ELR (cell line): ENCODE results near the gene CYGB.
A peak's percentile ranks its signal among the peaks of the same experiment; 100 is the strongest.
"Not testable (repeated sequence)": the region's sequence is repeated elsewhere in the genome, so short reads cannot be mapped to it uniquely, and the experiment has no call there.

Source experiments
- DNase-seq: peaks from one replicate; pipeline ENCODE4 v3.0.0-alpha.2; 2015; ENCODE audit warnings: low read depth

CYGB gene

GRCh38 chr17:76523084-76524037 is 14.1 kb downstream of the CYGB start:
- DNase-seq: peak; percentile 75

- DNase-seq: not testable (repeated sequence)
Observed at GRCh38 chr17:76521683-76522082, 15.8 kb downstream of the CYGB start.

- DNase-seq: no peak
Observed at GRCh38 chr17:76521262-76521661, 16.2 kb downstream of the CYGB start.

- no peak for DNase-seq
Observed at GRCh38 chr17:76519048-76519966, 18.2 kb downstream of the CYGB start.

- DNase-seq: no peak
Observed at GRCh38 chr17:76517638-76518038, 19.9 kb downstream of the CYGB start.

GRCh38 chr17:76515274-76515949 is 22.1 kb downstream of the CYGB start:
- peak; percentile 91 for DNase-seq

GRCh38 chr17:76514355-76514754 is 23.2 kb downstream of the CYGB start:
- not testable (repeated sequence) for DNase-seq

GRCh38 chr17:76513306-76513692 is 24.2 kb downstream of the CYGB start:
- no peak for DNase-seq

DNA sequence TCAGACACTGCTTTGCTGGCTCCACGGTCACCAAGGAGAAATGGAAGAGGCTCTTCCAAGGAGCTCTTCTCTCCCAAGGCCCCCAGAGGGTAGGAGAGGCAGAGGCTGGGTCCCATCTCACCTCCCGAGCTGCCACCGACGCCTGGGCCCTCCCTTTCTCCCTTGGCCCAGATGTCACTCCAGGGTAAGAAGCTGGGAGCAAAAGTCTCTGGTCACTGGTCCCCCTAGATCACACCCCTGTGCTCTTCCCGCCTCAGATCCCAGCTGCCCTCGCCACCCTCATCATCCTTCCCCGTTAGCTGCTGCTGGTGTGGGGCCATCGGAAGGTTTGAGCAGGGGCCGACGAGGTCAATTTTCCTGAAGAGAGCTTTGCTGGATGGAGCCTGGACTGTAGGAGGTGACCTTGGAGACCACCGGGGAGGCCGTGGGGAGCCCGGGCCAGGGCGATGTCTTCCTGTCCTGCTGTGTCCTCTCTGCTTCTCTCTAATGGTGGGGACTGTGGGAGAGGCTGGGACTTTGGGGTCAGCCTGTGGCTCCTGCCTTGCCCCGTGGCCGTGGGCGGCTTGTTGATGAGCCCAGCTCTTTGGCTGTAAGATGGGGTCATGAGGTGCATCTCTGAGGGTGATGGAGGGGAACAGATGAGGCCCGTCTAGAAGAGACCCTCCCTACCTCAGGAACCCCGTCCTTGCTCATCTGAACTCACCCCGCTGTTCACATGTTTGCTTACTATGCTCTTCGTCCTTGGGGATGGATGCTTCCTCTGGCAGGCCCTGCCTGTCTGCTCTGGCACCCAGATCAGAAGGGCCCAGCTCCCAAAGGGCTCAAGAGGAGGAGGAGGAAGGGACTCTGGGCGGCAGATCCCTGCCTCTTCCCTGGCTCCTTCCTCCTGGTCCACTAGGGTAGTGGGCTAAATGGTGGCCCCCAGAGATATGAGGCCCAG is 24.9 kb downstream of the CYGB start:
- no peak for DNase-seq

DNA sequence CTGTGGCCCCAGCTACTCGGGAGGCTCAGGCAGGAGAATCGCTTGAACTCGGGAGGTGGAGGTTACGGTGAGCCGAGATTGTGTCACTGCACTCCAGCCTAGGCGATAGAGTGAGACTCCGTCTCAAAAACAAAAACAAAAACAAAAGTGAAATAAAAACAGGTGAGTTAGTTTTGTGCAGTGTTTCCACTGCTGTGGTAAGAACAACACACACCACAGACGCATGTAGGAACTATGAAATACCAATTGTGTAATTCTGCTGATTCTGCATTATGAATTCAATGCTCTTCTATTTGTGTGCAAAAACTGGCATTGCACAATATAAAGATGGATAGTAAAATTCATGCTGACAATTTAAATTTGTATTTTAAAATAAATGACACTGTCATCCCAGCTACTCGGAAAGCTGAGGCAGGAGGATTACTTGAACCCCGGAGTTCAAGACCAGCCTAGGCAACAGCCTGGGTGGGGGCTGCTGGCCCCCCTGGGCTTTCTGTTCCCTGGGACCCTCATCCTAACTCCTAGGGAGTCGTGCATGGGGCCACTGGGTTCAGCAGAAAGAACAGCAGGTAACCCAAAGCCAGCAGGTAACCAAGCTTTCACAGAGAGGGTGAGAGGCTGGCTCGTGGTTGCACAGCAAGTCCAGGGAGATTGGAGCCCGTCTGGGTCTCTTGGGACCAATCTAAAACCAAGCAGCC is 25.7 kb downstream of the CYGB start:
- no peak for DNase-seq

GRCh38 chr17:76510831-76511244 is 26.7 kb downstream of the CYGB start:
- no peak for DNase-seq

DNA sequence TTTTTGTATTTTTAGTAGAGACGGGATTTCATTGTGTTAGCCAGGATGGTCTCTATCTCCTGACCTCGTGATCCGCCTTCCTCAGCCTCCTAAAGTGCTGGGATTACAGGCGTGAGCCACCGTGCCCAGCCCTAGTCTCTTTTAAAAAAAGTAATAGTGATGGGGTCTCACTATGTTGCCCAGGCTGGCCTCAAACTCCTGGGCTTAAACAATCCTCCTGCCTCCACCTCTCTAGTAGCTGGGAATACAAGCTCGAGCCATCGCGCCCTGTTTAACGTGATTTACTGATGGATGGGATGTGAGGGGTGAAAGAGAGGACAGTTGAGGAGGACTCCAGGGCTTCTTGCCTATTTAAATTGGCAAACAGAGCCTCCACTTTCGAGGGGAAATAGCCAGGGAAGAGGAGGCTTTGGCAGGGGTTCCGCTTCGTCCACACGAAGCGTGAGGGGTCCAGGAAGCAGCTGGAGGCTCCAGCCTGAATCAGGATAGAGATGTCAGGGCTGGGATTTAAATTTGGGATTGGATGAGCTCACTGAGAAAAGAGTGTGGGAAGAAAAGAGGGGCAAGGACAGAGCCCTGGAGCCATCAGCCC is 28.9 kb downstream of the CYGB start:
- not testable (repeated sequence) for DNase-seq

DNA sequence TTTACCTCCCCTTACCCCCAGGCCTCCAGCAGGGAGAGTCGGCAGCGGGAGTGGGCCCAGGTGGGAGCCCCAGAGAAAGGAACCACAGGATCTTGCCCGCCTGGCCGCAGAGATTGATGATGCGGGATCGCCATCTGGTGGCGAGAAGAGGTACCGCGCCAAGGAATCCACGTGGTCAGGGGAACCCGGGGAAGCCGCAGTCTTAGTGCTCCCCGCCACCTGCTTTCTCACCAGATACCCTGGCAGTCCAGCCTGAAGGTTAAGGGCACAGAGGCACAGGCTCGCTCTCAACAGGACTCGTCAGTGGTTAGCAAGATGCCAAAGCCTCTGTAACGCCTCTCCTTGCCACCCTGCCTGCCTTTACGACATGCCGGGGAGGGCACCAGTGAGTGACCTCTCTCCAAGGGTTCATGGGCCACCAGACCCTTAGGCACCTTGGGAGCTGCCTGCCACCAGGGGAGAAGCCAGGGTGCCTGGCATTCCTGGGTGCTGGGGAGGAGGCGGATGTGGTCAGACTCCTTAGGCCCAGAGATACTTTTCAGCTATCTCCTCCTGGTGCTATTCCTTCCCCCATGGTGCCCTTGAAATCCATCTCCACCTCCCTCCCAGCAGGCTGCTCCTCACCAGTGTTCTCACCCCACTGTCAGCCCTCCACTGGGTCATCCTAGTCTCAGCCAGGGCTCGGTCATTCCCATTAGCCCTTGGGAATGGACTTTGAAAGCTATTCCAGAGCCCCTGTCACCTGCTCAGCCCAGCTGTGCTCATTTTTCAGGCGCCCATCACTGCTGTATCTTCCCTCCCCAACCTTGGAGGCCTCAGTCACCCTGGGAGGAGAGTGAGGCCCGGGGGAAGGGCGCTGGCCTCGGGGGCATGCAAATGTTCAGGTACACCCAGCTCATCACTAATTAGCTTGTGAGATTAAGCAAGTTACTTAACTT is 30.8 kb downstream of the CYGB start:
- DNase-seq: peak; percentile 79

DNA sequence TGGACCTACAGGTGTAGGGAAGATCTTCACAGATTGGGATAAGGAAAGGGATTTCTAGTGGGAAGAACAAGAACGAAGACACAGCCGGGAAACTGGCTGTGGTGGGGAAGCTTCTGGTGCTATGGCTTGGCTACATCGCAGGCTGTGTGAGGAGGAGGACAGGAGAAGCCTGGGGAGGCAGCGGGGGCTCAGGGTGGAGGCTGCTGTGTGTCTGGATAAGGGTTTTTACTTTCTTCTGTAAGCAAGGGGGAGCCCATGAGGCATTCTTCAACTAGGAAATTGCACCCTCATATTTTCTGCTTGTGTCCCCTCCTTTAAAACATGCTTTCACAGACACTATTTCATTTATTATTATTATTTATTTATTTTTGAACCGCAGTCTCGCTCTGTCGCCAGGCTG is 33.4 kb downstream of the CYGB start:
- peak; percentile 54 for DNase-seq

DNA sequence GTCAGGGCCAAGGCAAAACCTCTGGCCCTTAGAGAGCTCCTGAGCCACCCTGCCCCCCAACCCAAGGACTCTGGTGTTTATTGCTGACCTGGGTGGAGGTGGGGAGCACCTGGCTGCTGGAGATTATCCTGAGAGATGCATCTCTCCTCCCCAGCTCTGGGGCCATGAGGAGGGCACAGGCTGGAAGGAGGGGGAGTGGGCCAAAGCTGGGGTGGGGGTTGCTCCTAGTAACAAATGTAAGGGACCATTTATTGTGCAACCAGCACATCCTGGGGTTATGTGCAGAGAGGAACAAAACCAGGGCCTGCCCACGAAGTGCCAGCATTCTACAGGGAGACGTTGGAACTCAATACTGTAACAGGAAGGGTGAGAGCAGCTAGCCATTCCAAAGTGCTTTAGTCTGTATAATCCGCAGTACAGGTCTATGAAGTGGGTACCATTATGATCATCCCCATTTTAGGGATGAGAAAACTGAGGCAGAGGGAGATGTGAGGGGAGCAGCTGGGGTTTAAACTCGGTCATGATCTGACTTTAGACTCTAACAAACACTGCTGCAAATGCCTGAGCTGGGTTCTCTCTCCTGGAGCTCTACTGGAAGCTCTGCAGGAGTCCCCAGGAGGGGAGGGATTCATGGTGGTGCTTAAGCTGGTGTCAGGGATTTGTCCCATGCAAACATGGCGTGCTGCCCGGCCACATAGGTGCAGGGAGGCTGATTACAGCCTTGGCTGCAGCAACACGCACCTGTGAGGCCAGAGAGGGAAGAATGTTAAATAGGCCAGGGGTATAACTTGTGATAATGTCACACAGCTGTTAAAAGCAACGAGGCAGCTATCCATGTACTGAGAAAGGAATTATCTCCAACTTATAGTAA is 34.9 kb downstream of the CYGB start:
- no peak for DNase-seq

GRCh38 chr17:76501827-76502307 is 35.6 kb downstream of the CYGB start:
- no peak for DNase-seq

DNA sequence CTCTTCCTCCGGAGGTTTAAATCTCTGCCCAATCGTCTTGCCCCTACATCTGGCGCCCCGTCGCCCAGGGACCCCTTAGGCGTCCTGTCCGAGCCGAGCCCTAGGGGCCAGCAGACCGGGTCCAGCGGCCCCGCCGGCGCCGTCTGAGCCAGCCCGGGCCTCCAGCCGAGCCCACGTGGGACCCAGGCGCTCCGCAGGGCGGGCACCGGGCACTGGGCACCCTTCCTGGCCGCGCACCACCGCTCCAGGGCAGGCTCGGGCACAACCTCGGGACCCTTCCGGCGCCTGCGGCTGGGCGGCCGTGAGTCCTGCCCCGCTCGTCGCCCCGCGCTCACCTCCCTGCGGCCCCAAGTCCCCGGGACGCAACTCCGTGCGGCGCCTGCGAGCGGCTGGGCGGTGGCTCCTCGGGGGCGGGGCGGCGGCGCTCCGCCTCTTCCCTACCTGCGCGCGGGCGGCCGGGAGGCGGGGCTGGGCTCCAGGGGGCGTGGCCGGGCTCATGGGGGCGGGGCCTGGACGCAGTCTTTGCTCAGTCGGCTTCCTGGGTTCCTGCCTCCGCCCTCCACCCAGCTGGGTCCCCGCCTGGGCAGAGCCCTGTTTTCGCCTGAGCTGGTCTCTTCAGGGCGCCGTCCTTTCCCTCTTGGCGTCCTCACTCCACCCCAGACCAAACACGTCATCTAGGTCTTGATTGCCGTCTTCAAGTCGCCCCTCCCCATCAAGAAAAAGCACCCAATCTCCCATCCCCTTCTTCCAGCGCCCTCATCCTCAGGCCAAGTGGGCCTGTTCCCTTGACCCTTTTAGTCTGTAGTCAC is 36.3 kb downstream of the CYGB start, which contains the start of gene RHBDF2:
RHBDF2 (minus strand) TSS at position 406 of the 809 bp plus-strand sequence. CDS start 19,899 bp downstream, outside the sequence.
- peak; percentile 84 for DNase-seq
